ENCODE measurements around the gene DBN1.

Gene DBN1

GRCh38 chr5:177493795-177494345 is 20.4 kb upstream of the DBN1 start:
- Histone ChIP-seq H4K20me1 (ENCODE audit: insufficient read depth, low read length) (no peaks in the 10 kb centered on the region; the same call in 1 of the 2 replicates), H3K4me1 (ENCODE audit: insufficient read depth, low read length) (peaks cover 20% of the 10 kb centered on the region), H2AFZ (ENCODE audit: low read depth, low read length) (no peak overlapping the region), H3K27ac (ENCODE audit: low read length) (no peak overlapping the region), H3K27me3 (ENCODE audit: insufficient read depth, low read length, poor library complexity) (no peaks in the 10 kb centered on the region), H3K4me2 (ENCODE audit: insufficient read depth, low read length) (no peak overlapping the region), H3K79me2 (ENCODE audit: insufficient read depth, low read length) (no peaks in the 10 kb centered on the region), H3K9me3 (ENCODE audit: insufficient read depth, low read length, severe bottlenecking) (no peaks in the 10 kb centered on the region), H3K9ac (ENCODE audit: low read depth, low read length) (no peak overlapping the region), H3K36me3 (ENCODE audit: insufficient read depth, low read length) (no peaks in the 10 kb centered on the region), H3K4me3 (ENCODE audit: low read depth in 1 of 2, low read length in 2 of 2) (no peak overlapping the region)
- DNase-seq (no peak), ATAC-seq (ENCODE audit: insufficient read depth, low read depth) (no peak)
- TF ChIP-seq CTCF (IDR thresholded peaks at IDR 0.05; ENCODE audit: borderline replicate concordance, extremely low read depth, low read length, poor library complexity, severe bottlenecking): no peak
- no peak for TF ChIP-seq EZH2 (IDR thresholded peaks at IDR 0.05; ENCODE audit: borderline replicate concordance, low read depth, low read length, severe bottlenecking)

- Histone ChIP-seq H3K4me1 (ENCODE audit: insufficient read depth, low read length) (peaks cover 16% of the 10 kb centered on the region), H3K27ac (ENCODE audit: low read length) (no peak overlapping the region), H3K79me2 (ENCODE audit: insufficient read depth, low read length) (no peaks in the 10 kb centered on the region), H3K27me3 (ENCODE audit: insufficient read depth, low read length, poor library complexity) (no peaks in the 10 kb centered on the region), H3K9me3 (ENCODE audit: insufficient read depth, low read length, severe bottlenecking) (no peaks in the 10 kb centered on the region), H3K4me2 (ENCODE audit: insufficient read depth, low read length) (no peak overlapping the region), H2AFZ (ENCODE audit: low read depth, low read length) (no peak overlapping the region), H4K20me1 (ENCODE audit: insufficient read depth, low read length) (peaks cover 3% of the 10 kb centered on the region; the same call in 1 of the 2 replicates), H3K36me3 (ENCODE audit: insufficient read depth, low read length) (no peaks in the 10 kb centered on the region), H3K9ac (ENCODE audit: low read depth, low read length) (no peak overlapping the region), H3K4me3 (ENCODE audit: low read depth in 1 of 2, low read length in 2 of 2) (no peak overlapping the region)
- DNase-seq (no peak), ATAC-seq (ENCODE audit: insufficient read depth, low read depth) (no peak)
- no peak for TF ChIP-seq CTCF (IDR thresholded peaks at IDR 0.05; ENCODE audit: borderline replicate concordance, extremely low read depth, low read length, poor library complexity, severe bottlenecking)
- TF ChIP-seq EZH2 (IDR thresholded peaks at IDR 0.05; ENCODE audit: borderline replicate concordance, low read depth, low read length, severe bottlenecking): no peak
Measured at GRCh38 chr5:177492841-177493240, 19.4 kb upstream of the DBN1 start.

- H3K9ac ChIP-seq (ENCODE audit: low read depth, low read length): no peak overlapping the region
- H2AFZ ChIP-seq (ENCODE audit: low read depth, low read length): no peak overlapping the region
- no peak overlapping the region for H3K27ac ChIP-seq (ENCODE audit: low read length)
- H3K36me3 ChIP-seq (ENCODE audit: insufficient read depth, low read length): no peaks in the 10 kb centered on the region
- DNase-seq: no peak
- no peak for TF ChIP-seq CTCF (IDR thresholded peaks at IDR 0.05; ENCODE audit: borderline replicate concordance, extremely low read depth, low read length, poor library complexity, severe bottlenecking)
- no peak for TF ChIP-seq EZH2 (IDR thresholded peaks at IDR 0.05; ENCODE audit: borderline replicate concordance, low read depth, low read length, severe bottlenecking)
- peaks cover 11% of the 10 kb centered on the region for H3K4me1 ChIP-seq (ENCODE audit: insufficient read depth, low read length)
- H3K9me3 ChIP-seq (ENCODE audit: insufficient read depth, low read length, severe bottlenecking): no peaks in the 10 kb centered on the region
- peaks cover 3% of the 10 kb centered on the region; the same call in 1 of the 2 replicates for H4K20me1 ChIP-seq (ENCODE audit: insufficient read depth, low read length)
- no peak for ATAC-seq (ENCODE audit: insufficient read depth, low read depth)
- H3K79me2 ChIP-seq (ENCODE audit: insufficient read depth, low read length): no peaks in the 10 kb centered on the region
- no peak overlapping the region for H3K4me3 ChIP-seq (ENCODE audit: low read depth in 1 of 2, low read length in 2 of 2)
- no peaks in the 10 kb centered on the region for H3K27me3 ChIP-seq (ENCODE audit: insufficient read depth, low read length, poor library complexity)
- H3K4me2 ChIP-seq (ENCODE audit: insufficient read depth, low read length): no peak overlapping the region
Measured at GRCh38 chr5:177491983-177492746, 18.7 kb upstream of the DBN1 start.
